Muscle of leg (tissue), 11 donors: ENCODE measurements around the gene RANBP10. TPM values are rescaled to one million over a fixed set of nuclear protein-coding genes. Genes with fewer than 3 reads are reported as not detected.
"Not testable (repeated sequence)": the region's sequence is repeated elsewhere in the genome, so short reads cannot be mapped to it uniquely, and the experiment has no call there.

Source experiments
- DNase-seq: peaks from one replicate; pipeline ENCODE4 v3.0.0; 2013
- H3K27ac ChIP-seq: one replicate; pipeline ENCODE4 v1.5.1; 2013; ENCODE audit warnings: mild to moderate bottlenecking, low read length, control low read depth
- H3K27me3 ChIP-seq: one replicate; pipeline ENCODE4 v1.6.1; 2013; ENCODE audit warnings: low read length; ENCODE audit not compliant: control insufficient read depth, insufficient read depth
- H3K36me3 ChIP-seq: one replicate; pipeline ENCODE4 v1.6.1; 2013; ENCODE audit warnings: low read length; ENCODE audit not compliant: control insufficient read depth, insufficient read depth
- H3K4me1 ChIP-seq: one replicate; pipeline ENCODE4 v1.6.1; 2013; ENCODE audit warnings: low read length; ENCODE audit not compliant: control insufficient read depth, insufficient read depth
- H3K4me3 ChIP-seq: one replicate; pipeline ENCODE4 v1.5.1; 2013; ENCODE audit warnings: low read length, control low read depth
- H3K9me3 ChIP-seq: replicated peaks from 2 replicates; pipeline ENCODE4 v1.6.1; 2013; ENCODE audit warnings: low read depth, low read length; ENCODE audit not compliant: control insufficient read depth
- WGBS: methylation state at CpG from one replicate; pipeline ENCODE4 v1.1.5; 2013; ENCODE audit warnings: missing lambda C conversion rate; ENCODE audit not compliant: insufficient coverage; 5-methylcytosine and 5-hydroxymethylcytosine counted together
- polyA plus RNA-seq, 8 donors: library from polyadenylated mRNA; unstranded; fragments of 120-200 nt; gene quantifications; one replicate each; pipeline versions ENCODE4 v1.2.1 to v1.2.3, GENCODE V29; 2013; ENCODE audit warnings: inconsistent platforms in 1 of 8, low replicate concordance in 1 of 8; ENCODE audit not compliant: insufficient read length in 8 of 8, insufficient read depth in 1 of 8
- total RNA-seq: library from RNA; stranded (reverse); fragments of 120-200 nt; gene quantifications from one replicate; pipeline ENCODE4 v1.2.4, GENCODE V29; 2013

The RANBP10 gene
- total and polyA plus RNA-seq, 9 donors = 7.1 to 24.1 (median 20.0) TPM

- Histone ChIP-seq H3K36me3 (peaks cover 5% of the 10 kb centered on the region), H3K9me3 (peaks cover under 1% of the 10 kb centered on the region), H3K27ac (no peak overlapping the region), H3K4me3 (no peak overlapping the region), H3K27me3 (no peaks in the 10 kb centered on the region), H3K4me1 (no peaks in the 10 kb centered on the region)
- DNase-seq = no peak
- no CpG with 5 or more reads among the region's 5 CpGs for WGBS
Observed at GRCh38 chr16:67704110-67704509, 102.2 kb downstream of the RANBP10 start.

GRCh38 chr16:67703626-67704025, 102.7 kb downstream of the RANBP10 start:
- H3K9me3 ChIP-seq = peaks cover 3% of the 10 kb centered on the region
- no CpG with 5 or more reads among the region's 2 CpGs for WGBS
- H3K4me3 ChIP-seq = no peak overlapping the region
- no peaks in the 10 kb centered on the region for H3K4me1 ChIP-seq
- no peak for DNase-seq
- H3K36me3 ChIP-seq = peaks cover 5% of the 10 kb centered on the region
- no peak overlapping the region for H3K27ac ChIP-seq
- no peaks in the 10 kb centered on the region for H3K27me3 ChIP-seq

- Histone ChIP-seq H3K4me1 (no peaks in the 10 kb centered on the region), H3K36me3 (peaks cover 13% of the 10 kb centered on the region), H3K27ac (no peak overlapping the region), H3K27me3 (no peaks in the 10 kb centered on the region), H3K9me3 (peaks cover 3% of the 10 kb centered on the region), H3K4me3 (no peak overlapping the region)
- no peak for DNase-seq
- 100% methylated on average over 1 of the region's 4 CpGs for whole genome bisulfite sequencing
Observed at GRCh38 chr16:67702130-67702529, 104.2 kb downstream of the RANBP10 start.

GRCh38 chr16:67701420-67701819, 104.9 kb downstream of the RANBP10 start:
- Histone ChIP-seq H3K36me3 (peaks cover 13% of the 10 kb centered on the region), H3K9me3 (peaks cover 3% of the 10 kb centered on the region), H3K4me3 (no peak overlapping the region), H3K27me3 (no peaks in the 10 kb centered on the region), H3K4me1 (no peaks in the 10 kb centered on the region), H3K27ac (no peak overlapping the region)
- no peak for DNase-seq
- no CpG with 5 or more reads among the region's 1 CpG for WGBS

- no peak for DNase-seq
- H3K9me3 ChIP-seq = peaks cover 3% of the 10 kb centered on the region
- H3K36me3 ChIP-seq = peaks cover 8% of the 10 kb centered on the region
- no peak overlapping the region for H3K4me3 ChIP-seq
- WGBS = 100% methylated on average over 3 of the region's 7 CpGs
- H3K27me3 ChIP-seq = no peaks in the 10 kb centered on the region
- H3K27ac ChIP-seq = no peak overlapping the region
- H3K4me1 ChIP-seq = no peaks in the 10 kb centered on the region
Observed at GRCh38 chr16:67699265-67699664, 107.1 kb downstream of the RANBP10 start.

GRCh38 chr16:67697422-67698185, 108.8 kb downstream of the RANBP10 start:
- H3K4me3 ChIP-seq = no peak overlapping the region
- H3K27me3 ChIP-seq = no peaks in the 10 kb centered on the region
- 100% methylated on average over 1 of the region's 4 CpGs for WGBS
- no peak for DNase-seq
- H3K9me3 ChIP-seq = peaks cover 3% of the 10 kb centered on the region
- H3K4me1 ChIP-seq = no peaks in the 10 kb centered on the region
- no peak overlapping the region for H3K27ac ChIP-seq
- H3K36me3 ChIP-seq = peaks cover 8% of the 10 kb centered on the region

- DNase-seq = no peak
- peaks cover 3% of the 10 kb centered on the region for H3K9me3 ChIP-seq
- H3K27me3 ChIP-seq = no peaks in the 10 kb centered on the region
- 43% methylated on average over 1 of the region's 2 CpGs for WGBS
- H3K4me3 ChIP-seq = no peak overlapping the region
- H3K4me1 ChIP-seq = no peaks in the 10 kb centered on the region
- no peak overlapping the region for H3K27ac ChIP-seq
- peaks cover 8% of the 10 kb centered on the region for H3K36me3 ChIP-seq
Observed at GRCh38 chr16:67694611-67695010, 111.7 kb downstream of the RANBP10 start.

GRCh38 chr16:67693517-67694285, 112.7 kb downstream of the RANBP10 start:
- H3K36me3 ChIP-seq, H3K27ac ChIP-seq, H3K27me3 ChIP-seq, H3K4me1 ChIP-seq, H3K9me3 ChIP-seq, H3K4me3 ChIP-seq, DNase-seq: not testable (repeated sequence)
- 81% methylated on average over 4 of the region's 8 CpGs for WGBS

GRCh38 chr16:67685388-67686112, 120.8 kb downstream of the RANBP10 start:
- Histone ChIP-seq H3K27ac (peak overlapping the region; percentile 15), H3K4me1 (no peaks in the 10 kb centered on the region), H3K36me3 (peaks cover 22% of the 10 kb centered on the region), H3K9me3 (no peaks in the 10 kb centered on the region), H3K4me3 (no peak overlapping the region), H3K27me3 (no peaks in the 10 kb centered on the region)
- whole genome bisulfite sequencing = 88% methylated on average over 9 of the region's 17 CpGs
- DNase-seq = no peak

- Histone ChIP-seq H3K27me3 (no peaks in the 10 kb centered on the region), H3K4me3 (no peak overlapping the region), H3K27ac (no peak overlapping the region), H3K9me3 (no peaks in the 10 kb centered on the region), H3K4me1 (no peaks in the 10 kb centered on the region), H3K36me3 (peaks cover 22% of the 10 kb centered on the region)
- DNase-seq = no peak
- WGBS = no CpG with 5 or more reads among the region's 4 CpGs
Observed at GRCh38 chr16:67683767-67684166, 122.6 kb downstream of the RANBP10 start.
